Stimulated activated CD4-positive, alpha-beta T cell treated with anti-CD3 and anti-CD28 coated beads, Interleukin-12 subunit alpha, Interleukin-12 subunit beta, amount 100 ng/mL, for 4 hours (primary cell): Measurements from ENCODE around the gene AFM.

ENCODE experiments used
- DNase-seq: peaks from one replicate; pipeline ENCODE4 v3.0.0-alpha.2; 2020

Gene AFM

GRCh38 chr4:73451981-73452747 is 29.4 kb upstream of the AFM start:
- DNase-seq = no peak

GRCh38 chr4:73452953-73453700 is 28.4 kb upstream of the AFM start:
- no peak for DNase-seq

GRCh38 chr4:73453701-73454005 is 27.9 kb upstream of the AFM start:
- no peak for DNase-seq

GRCh38 chr4:73454920-73455319 is 26.6 kb upstream of the AFM start:
- no peak for DNase-seq

GRCh38 chr4:73456177-73457022 is 25.1 kb upstream of the AFM start:
- DNase-seq = no peak

GRCh38 chr4:73458184-73459047 is 23.1 kb upstream of the AFM start:
- DNase-seq = no peak

GRCh38 chr4:73459048-73459421 is 22.5 kb upstream of the AFM start:
- DNase-seq = no peak

- DNase-seq = no peak
Observed at GRCh38 chr4:73460913-73461522, 20.5 kb upstream of the AFM start.

GRCh38 chr4:73468170-73468569 is 13.4 kb upstream of the AFM start:
- no peak for DNase-seq

- no peak for DNase-seq
Observed at GRCh38 chr4:73470728-73471127, 10.8 kb upstream of the AFM start.

GRCh38 chr4:73477176-73477575 is 4.4 kb upstream of the AFM start:
- DNase-seq = no peak

GRCh38 chr4:73479323-73479722 is 2.2 kb upstream of the AFM start:
- DNase-seq = no peak

- DNase-seq = no peak
Observed at GRCh38 chr4:73485085-73485484, 3.5 kb downstream of the AFM start.

GRCh38 chr4:73485596-73485995 is 4.1 kb downstream of the AFM start:
- DNase-seq = no peak

GRCh38 chr4:73486497-73486896 is 5.0 kb downstream of the AFM start:
- DNase-seq = no peak

- DNase-seq = no peak
Observed at GRCh38 chr4:73487233-73487632, 5.7 kb downstream of the AFM start.

- DNase-seq = no peak
Observed at GRCh38 chr4:73499996-73500765, 18.6 kb downstream of the AFM start.

GRCh38 chr4:73501664-73502265 is 20.2 kb downstream of the AFM start:
- DNase-seq = no peak

GRCh38 chr4:73505567-73505966 is 24.0 kb downstream of the AFM start:
- DNase-seq = no peak

- DNase-seq = no peak
Observed at GRCh38 chr4:73507541-73507940, 26.0 kb downstream of the AFM start.

GRCh38 chr4:73508651-73509050 is 27.1 kb downstream of the AFM start:
- DNase-seq = no peak
